Naive thymus-derived CD4-positive, alpha-beta T cell (primary cell): Measurements from ENCODE around the gene ZNF804B. TPM values are rescaled to one million over a fixed set of nuclear protein-coding genes. Genes with fewer than 3 reads are reported as not detected.
"Not testable (repeated sequence)": the region's sequence is repeated elsewhere in the genome, so short reads cannot be mapped to it uniquely, and the experiment has no call there.

Source experiments
- ATAC-seq: fragments of 150-1000 bp; cut with Tn5 transposase; 2 replicates; pipeline ENCODE4 v1.10.0; 2021; ENCODE audit warnings: mild to moderate bottlenecking, moderate library complexity
- CTCF ChIA-PET: fragments of 350-600 bp; sonication (Branson Sonifier 250); formaldehyde crosslinking; loops from one replicate; lab custom pipeline; 2021; ENCODE audit warnings: antibody characterized with exemption; lab: Charles Lee
- POLR2A ChIA-PET: fragments of 350-600 bp; sonication (Branson Sonifier 250); formaldehyde crosslinking; loops from one replicate; lab custom pipeline; 2021; ENCODE audit warnings: antibody characterized with exemption, inconsistent platforms; lab: Charles Lee
- DNase-seq, 9 donors: peaks; one replicate each; pipeline versions ENCODE4 v3.0.0 to v3.0.0-alpha.2; 2020 to 2022; ENCODE audit warnings: mixed read lengths in 1 of 9
- H3K27ac ChIP-seq: one replicate; pipeline ENCODE4 v1.7.0; 2013; ENCODE audit warnings: mild to moderate bottlenecking, low read depth, low read length, moderate library complexity
- H3K27me3 ChIP-seq, 2 donors: one replicate each; pipeline ENCODE4 v1.7.0; 2013; ENCODE audit warnings: low read length in 2 of 2, mild to moderate bottlenecking in 2 of 2, moderate library complexity in 2 of 2; ENCODE audit not compliant: control insufficient read depth in 2 of 2, insufficient read depth in 2 of 2
- H3K36me3 ChIP-seq, 3 experiments: 1 replicate in 2 of 3; 2 replicates in 1 of 3; pipeline ENCODE4 v1.7.0; 2013; ENCODE audit warnings: low read length in 3 of 3, mild to moderate bottlenecking in 3 of 3, moderate library complexity in 1 of 3; ENCODE audit not compliant: insufficient read depth in 3 of 3, control insufficient read depth in 2 of 3
- H3K4me1 ChIP-seq, 2 donors: one replicate each; pipeline ENCODE4 v1.7.0; 2013; ENCODE audit warnings: low read length in 2 of 2, mild to moderate bottlenecking in 2 of 2, moderate library complexity in 1 of 2; ENCODE audit not compliant: control insufficient read depth in 2 of 2, insufficient read depth in 2 of 2
- H3K4me3 ChIP-seq: 2 replicates; pipeline ENCODE4 v1.7.0; 2013; ENCODE audit warnings: mild to moderate bottlenecking, low read length
- H3K9me3 ChIP-seq, 3 experiments: 1 replicate in 2 of 3; 2 replicates in 1 of 3; pipeline ENCODE4 v1.7.0; 2013; ENCODE audit warnings: low read length in 3 of 3; ENCODE audit not compliant: control insufficient read depth in 2 of 3
- H3K27ac Mint-ChIP-seq, 9 donors: one replicate each; pipeline ENCODE4 v1.8.0; 2020 to 2022; ENCODE audit warnings: mixed read lengths in 9 of 9, mild to moderate bottlenecking in 8 of 9, moderate library complexity in 5 of 9, inconsistent platforms in 2 of 9
- H3K27me3 Mint-ChIP-seq, 5 donors: one replicate each; pipeline ENCODE4 v1.8.0; 2021 to 2022; ENCODE audit warnings: mixed read lengths in 5 of 5, mild to moderate bottlenecking in 1 of 5
- H3K36me3 Mint-ChIP-seq, 5 donors: one replicate each; pipeline ENCODE4 v1.8.0; 2020 to 2022; ENCODE audit warnings: mixed read lengths in 5 of 5, mild to moderate bottlenecking in 3 of 5, inconsistent platforms in 1 of 5
- H3K4me1 Mint-ChIP-seq, 7 donors: one replicate each; pipeline ENCODE4 v1.8.0; 2020 to 2022; ENCODE audit warnings: mixed read lengths in 7 of 7, mild to moderate bottlenecking in 3 of 7, inconsistent platforms in 1 of 7
- H3K4me3 Mint-ChIP-seq, 10 donors: one replicate each; pipeline ENCODE4 v1.8.0; 2020 to 2022; ENCODE audit warnings: mild to moderate bottlenecking in 10 of 10, mixed read lengths in 10 of 10, moderate library complexity in 6 of 10, inconsistent platforms in 2 of 10
- H3K9me3 Mint-ChIP-seq, 11 donors: one replicate each; pipeline ENCODE4 v1.8.0; 2020 to 2022; ENCODE audit warnings: mixed read lengths in 11 of 11, mild to moderate bottlenecking in 4 of 11, inconsistent platforms in 1 of 11, moderate library complexity in 1 of 11
- intact Hi-C, 2 donors: fragments of 100-400 bp; cut with micrococcal nuclease; formaldehyde crosslinking; loops; one replicate each; pipeline ENCODE4 v1.15.1; 2023
- polyA plus RNA-seq, 2 donors: library from polyadenylated mRNA; unstranded; fragments of 300-500 nt; fragmentation: Illumina TruSeq; gene quantifications; one replicate each; pipeline ENCODE4 v1.2.3, GENCODE V29; 2021
- total RNA-seq, 6 experiments: library from RNA in 5 of 6; stranded (reverse) in 5 of 6; gene quantifications; 1 replicate in 5 of 6; 2 replicates in 1 of 6; pipeline ENCODE4 v1.2.3 and lab custom pipeline; 2021 to 2026

ZNF804B gene
- total and polyA plus RNA-seq, 7 experiments from 2014 or later = not detected

DNA sequence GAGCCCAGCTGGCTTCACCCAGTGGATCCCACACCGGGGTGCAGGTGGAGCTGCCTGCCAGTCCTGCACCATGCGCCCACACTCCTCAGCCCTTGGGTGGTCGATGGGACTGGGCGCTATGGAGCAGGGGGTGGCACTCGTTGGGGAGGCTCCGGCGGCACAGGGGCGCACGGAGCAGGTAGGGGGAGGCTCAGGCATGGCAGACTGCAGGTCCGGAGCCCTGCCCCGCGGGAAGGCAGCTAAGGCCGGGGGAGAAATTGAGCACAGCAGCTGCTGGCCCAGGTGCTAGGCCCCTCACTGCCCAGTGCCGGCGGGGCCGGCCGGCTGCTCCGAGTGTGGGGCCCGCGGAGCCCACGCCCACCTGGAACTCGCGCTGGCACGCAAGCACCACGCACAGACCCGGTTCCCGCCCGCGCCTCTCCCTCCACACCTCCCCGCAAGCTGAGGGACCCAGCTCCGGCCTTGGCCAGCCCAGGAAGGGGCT is 469.2 kb downstream of the ZNF804B start:
- ATAC-seq, H3K36me3 ChIP-seq, intact Hi-C loops, H3K27me3 ChIP-seq, H3K36me3 Mint-ChIP-seq, DNase-seq, H3K4me1 Mint-ChIP-seq, H3K27ac ChIP-seq, H3K4me1 ChIP-seq, H3K4me3 ChIP-seq, H3K9me3 ChIP-seq, H3K9me3 Mint-ChIP-seq, H3K27me3 Mint-ChIP-seq, POLR2A ChIA-PET, H3K4me3 Mint-ChIP-seq, CTCF ChIA-PET, H3K27ac Mint-ChIP-seq: not testable (repeated sequence)

DNA sequence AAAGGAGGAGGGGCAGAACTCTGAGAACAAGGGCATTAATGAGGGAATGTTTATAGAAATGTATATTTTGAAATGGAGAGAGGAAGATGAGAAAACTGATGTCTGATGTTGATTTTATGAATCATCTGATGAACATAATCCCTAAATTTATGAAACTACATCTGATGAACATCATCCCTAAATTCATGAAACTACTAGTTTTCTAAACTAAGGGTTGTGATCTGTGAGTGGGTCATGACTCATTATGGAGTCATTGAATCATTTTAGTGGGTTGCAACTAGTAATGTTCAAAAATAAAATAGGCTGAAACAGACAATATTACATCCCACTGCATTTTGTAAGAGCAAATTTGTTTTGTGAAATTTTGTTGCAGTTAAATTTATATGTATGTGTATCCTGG is 478.7 kb downstream of the ZNF804B start:
- ChIA-PET CTCF (no interaction called here), POLR2A (no interaction called here)
- H3K4me1 Mint-ChIP-seq = no peaks in the 10 kb centered on the region
- no peak overlapping the region for H3K27ac ChIP-seq
- no peaks in the 10 kb centered on the region for H3K27me3 ChIP-seq
- H3K27ac Mint-ChIP-seq = no peak overlapping the region
- no peak for DNase-seq
- no peaks in the 10 kb centered on the region for H3K9me3 ChIP-seq
- no peak overlapping the region for H3K4me3 ChIP-seq
- intact Hi-C loops = no loop called here
- no peaks in the 10 kb centered on the region for H3K36me3 Mint-ChIP-seq
- ATAC-seq = no peak
- H3K27me3 Mint-ChIP-seq = no peaks in the 10 kb centered on the region
- no peaks in the 10 kb centered on the region for H3K36me3 ChIP-seq
- H3K4me1 ChIP-seq = no peaks in the 10 kb centered on the region
- H3K9me3 Mint-ChIP-seq = peaks cover 0 to 2% (median 0%) of the 10 kb centered on the region in 11 donors
- H3K4me3 Mint-ChIP-seq = no peak overlapping the region

DNA sequence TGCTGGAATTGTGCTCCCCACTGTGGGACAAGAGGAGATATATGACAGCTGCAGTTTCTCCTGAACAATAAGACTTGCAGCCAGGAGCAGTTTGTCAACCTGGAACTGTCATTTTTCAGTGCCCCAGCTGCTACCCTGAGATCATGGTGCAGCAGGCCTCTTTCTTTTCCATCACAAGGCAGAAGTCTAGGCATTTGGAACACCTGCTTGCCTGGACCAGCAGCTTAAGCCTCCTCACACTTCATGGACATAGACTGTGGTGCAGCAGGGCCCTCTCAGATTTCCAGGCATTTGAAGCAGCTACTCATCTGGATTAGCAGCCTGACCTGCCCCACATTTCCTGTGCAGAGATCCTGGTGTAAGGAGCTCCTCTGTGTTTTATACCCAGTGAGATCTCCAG is 486.7 kb downstream of the ZNF804B start:
- ChIA-PET CTCF (no interaction called here), POLR2A (interaction anchor here (1.1 kb wide), 1 partner anchor 20 kb away, joined by 3 read pairs; no protein-coding TSS in a partner anchor)
- Mint-ChIP-seq H3K27me3 (no peaks in the 10 kb centered on the region), H3K4me1 (no peaks in the 10 kb centered on the region), H3K4me3 (no peak overlapping the region), H3K9me3 (peaks cover 0 to 22% (median 0%) of the 10 kb centered on the region in 11 donors), H3K27ac (no peak overlapping the region), H3K36me3 (no peaks in the 10 kb centered on the region)
- ATAC-seq (no peak), DNase-seq (no peak)
- Histone ChIP-seq H3K27me3 (no peaks in the 10 kb centered on the region), H3K36me3 (no peaks in the 10 kb centered on the region), H3K27ac (no peak overlapping the region), H3K9me3 (no peaks in the 10 kb centered on the region), H3K4me3 (no peak overlapping the region), H3K4me1 (no peaks in the 10 kb centered on the region)
- intact Hi-C loops = no loop called here

DNA sequence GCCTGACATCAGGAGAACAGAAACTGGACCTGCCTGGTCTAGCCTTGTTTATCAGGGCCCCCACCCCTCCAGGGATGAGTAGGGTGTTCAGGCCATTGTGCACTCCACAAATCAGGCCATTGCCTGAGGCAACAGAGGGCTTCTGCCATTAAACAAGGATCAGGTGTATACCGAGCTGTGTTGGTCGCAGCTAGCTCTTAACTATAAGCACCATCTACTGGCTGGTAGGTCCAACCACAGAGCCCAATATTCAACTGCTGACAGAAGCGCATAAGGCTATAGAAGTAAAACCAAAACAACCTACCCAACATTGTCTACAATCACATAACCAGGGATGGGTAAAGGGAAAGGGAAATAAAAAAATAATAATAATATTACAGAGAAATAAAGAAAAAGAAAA is 487.7 kb downstream of the ZNF804B start:
- no peaks in the 10 kb centered on the region for H3K4me1 ChIP-seq
- ChIA-PET POLR2A (no interaction called here), CTCF (no interaction called here)
- intact Hi-C loops = no loop called here
- peaks cover 0 to 22% (median 2%) of the 10 kb centered on the region in 11 donors for H3K9me3 Mint-ChIP-seq
- DNase-seq (no peak), ATAC-seq (no peak)
- H3K4me3 ChIP-seq = no peak overlapping the region
- no peaks in the 10 kb centered on the region for H3K27me3 ChIP-seq
- no peak overlapping the region for H3K4me3 Mint-ChIP-seq
- no peak overlapping the region for H3K27ac Mint-ChIP-seq
- H3K36me3 Mint-ChIP-seq = no peaks in the 10 kb centered on the region
- no peaks in the 10 kb centered on the region for H3K9me3 ChIP-seq
- H3K4me1 Mint-ChIP-seq = no peaks in the 10 kb centered on the region
- no peaks in the 10 kb centered on the region for H3K36me3 ChIP-seq
- H3K27ac ChIP-seq = no peak overlapping the region
- H3K27me3 Mint-ChIP-seq = no peaks in the 10 kb centered on the region

DNA sequence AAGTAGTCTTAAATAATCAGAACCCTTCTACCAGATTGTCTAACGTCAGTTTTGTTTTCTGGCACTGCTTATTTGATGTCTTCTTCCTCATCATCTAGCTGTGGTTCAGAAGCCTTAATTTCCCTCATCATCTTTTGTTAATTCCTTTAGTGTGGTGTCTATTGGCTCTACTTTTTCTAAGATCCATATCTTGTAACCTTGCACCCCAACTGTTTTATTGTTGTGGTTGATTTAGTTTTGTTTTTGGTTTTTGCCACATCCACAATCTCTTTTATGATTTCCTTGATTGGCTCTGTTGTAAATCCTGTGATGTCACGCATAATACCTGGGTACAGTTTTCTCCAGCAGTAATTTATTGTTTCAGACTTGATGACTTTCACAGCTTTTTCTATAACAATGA is 499.6 kb downstream of the ZNF804B start:
- ATAC-seq (peak; percentile 47), DNase-seq (peak in 7 of 9 donors; percentile 4 to 55 (median 37))
- Histone ChIP-seq H3K27ac (no peak overlapping the region), H3K9me3 (no peaks in the 10 kb centered on the region), H3K27me3 (no peaks in the 10 kb centered on the region), H3K4me3 (no peak overlapping the region), H3K36me3 (no peaks in the 10 kb centered on the region), H3K4me1 (no peaks in the 10 kb centered on the region)
- Mint-ChIP-seq H3K4me1 (peaks cover 5 to 14% (median 13%) of the 10 kb centered on the region in 7 donors), H3K36me3 (no peaks in the 10 kb centered on the region), H3K27me3 (peaks cover 0 to 8% (median 4%) of the 10 kb centered on the region in 5 donors), H3K9me3 (peaks cover 0 to 3% (median 0%) of the 10 kb centered on the region in 11 donors), H3K27ac (peak overlapping the region in 2 of 9 donors; percentile 44 to 50), H3K4me3 (peak overlapping the region in 1 of 10 donors; percentile 14)
- POLR2A ChIA-PET = no interaction called here
- CTCF ChIA-PET = no interaction called here
- intact Hi-C loops = no loop called here

DNA sequence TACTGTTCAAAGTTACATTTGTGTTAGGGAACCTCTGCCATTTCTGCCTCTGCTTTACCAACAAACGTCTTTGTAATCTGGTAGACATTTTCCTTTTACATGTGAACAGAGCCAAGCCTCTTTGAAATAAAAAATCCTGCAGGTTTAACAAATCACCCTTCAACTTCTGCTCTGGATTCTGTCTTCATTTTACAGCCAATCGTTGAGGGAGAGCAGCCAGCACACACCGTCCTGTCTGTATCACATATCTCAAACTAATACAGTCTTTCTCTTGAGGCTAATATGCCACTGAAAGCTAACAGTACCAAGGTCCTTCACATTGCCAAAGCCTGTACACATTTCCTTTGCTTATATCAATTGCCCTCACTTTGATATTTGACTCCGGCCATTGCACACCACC is 504.6 kb downstream of the ZNF804B start:
- Mint-ChIP-seq H3K4me3 (no peak overlapping the region), H3K36me3 (no peaks in the 10 kb centered on the region), H3K4me1 (peaks cover under 1 to 4% (median 3%) of the 10 kb centered on the region in 7 donors), H3K27me3 (peaks cover 0 to 5% (median 2%) of the 10 kb centered on the region in 5 donors), H3K27ac (no peak overlapping the region), H3K9me3 (peaks cover 0 to 3% (median 0%) of the 10 kb centered on the region in 11 donors)
- ChIA-PET POLR2A (no interaction called here), CTCF (no interaction called here)
- H3K9me3 ChIP-seq = no peaks in the 10 kb centered on the region
- intact Hi-C loops = no loop called here
- no peaks in the 10 kb centered on the region for H3K27me3 ChIP-seq
- H3K4me3 ChIP-seq = no peak overlapping the region
- no peaks in the 10 kb centered on the region for H3K36me3 ChIP-seq
- ATAC-seq (no peak), DNase-seq (no peak)
- H3K27ac ChIP-seq = no peak overlapping the region
- no peaks in the 10 kb centered on the region for H3K4me1 ChIP-seq

DNA sequence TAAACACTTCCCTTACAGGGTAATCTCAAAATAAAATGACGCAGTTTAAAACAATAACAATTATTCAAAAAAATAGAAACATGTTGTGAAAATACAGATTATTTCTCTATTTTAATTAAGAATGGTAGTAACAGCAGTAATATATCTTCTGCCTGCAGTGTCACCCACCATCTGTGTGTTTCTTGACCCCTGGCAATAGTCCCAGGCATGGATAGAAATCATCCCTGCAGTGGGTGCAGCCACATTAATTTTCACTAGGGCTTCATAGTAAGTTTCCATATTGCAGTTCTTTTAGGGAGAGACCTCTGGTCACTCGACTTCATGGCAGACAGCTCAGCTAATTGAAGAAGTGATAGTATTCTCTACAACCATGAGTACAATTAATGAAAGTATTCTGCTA is 506.1 kb downstream of the ZNF804B start:
- Mint-ChIP-seq H3K27me3 (peaks cover 0 to 5% (median 0%) of the 10 kb centered on the region in 5 donors), H3K9me3 (peaks cover 0 to 3% (median 0%) of the 10 kb centered on the region in 11 donors), H3K4me3 (no peak overlapping the region), H3K27ac (no peak overlapping the region), H3K36me3 (no peaks in the 10 kb centered on the region), H3K4me1 (no peaks in the 10 kb centered on the region)
- Histone ChIP-seq H3K27ac (no peak overlapping the region), H3K36me3 (no peaks in the 10 kb centered on the region), H3K4me1 (no peaks in the 10 kb centered on the region), H3K9me3 (no peaks in the 10 kb centered on the region), H3K4me3 (no peak overlapping the region), H3K27me3 (no peaks in the 10 kb centered on the region)
- ChIA-PET POLR2A (no interaction called here), CTCF (no interaction called here)
- no peak for DNase-seq
- intact Hi-C loops = no loop called here
- no peak for ATAC-seq
